Suprapubic skin (tissue), 4 donors: ENCODE results near the gene SMS. TPM values are rescaled to one million over a fixed set of nuclear protein-coding genes. Genes with fewer than 3 reads are reported as not detected.

Experiments used
- DNase-seq, 2 donors: peaks; one replicate each; pipeline ENCODE4 v3.0.0-alpha.2; 2019; ENCODE audit warnings: low spot score in 2 of 2
- H3K27ac ChIP-seq: fragments of 200-600 bp; sonication (generic); one replicate; pipeline ENCODE4 v1.5.1; 2019
- H3K27me3 ChIP-seq: fragments of 200-600 bp; sonication (generic); one replicate; pipeline ENCODE4 v1.5.1; 2019
- H3K36me3 ChIP-seq: fragments of 200-600 bp; sonication (generic); one replicate; pipeline ENCODE4 v1.5.1; 2019
- H3K4me1 ChIP-seq: fragments of 200-600 bp; sonication (generic); one replicate; pipeline ENCODE4 v1.5.1; 2019
- H3K4me3 ChIP-seq: fragments of 200-600 bp; sonication (generic); one replicate; pipeline ENCODE4 v1.5.1; 2019; ENCODE audit warnings: mild to moderate bottlenecking
- H3K9me3 ChIP-seq: fragments of 200-600 bp; sonication (generic); one replicate; pipeline ENCODE4 v1.5.1; 2019
- EP300 ChIP-seq: sonication (generic); formaldehyde crosslinking; IDR thresholded peaks from one replicate; pipeline ENCODE4 v1.6.1; 2017; ENCODE audit warnings: antibody characterized with exemption
- POLR2A ChIP-seq, 2 donors: fragments of 450-650 bp; IDR thresholded peaks; one replicate each; pipeline ENCODE4 v1.6.1; 2017; ENCODE audit warnings: antibody characterized with exemption in 2 of 2, mild to moderate bottlenecking in 2 of 2, moderate library complexity in 2 of 2
- POLR2AphosphoS5 ChIP-seq, 3 donors: sonication (generic); formaldehyde crosslinking; IDR thresholded peaks; one replicate each; pipeline ENCODE4 v1.6.1; 2017; ENCODE audit warnings: antibody characterized with exemption in 3 of 3
- WGBS: methylation state at CpG from one replicate; pipeline ENCODE4 v1.1.5; 2018; 5-methylcytosine and 5-hydroxymethylcytosine counted together
- total RNA-seq, 4 donors: library from RNA; depleted of rRNA; stranded (reverse); fragments of >200 nt; gene quantifications; one replicate each; pipeline ENCODE4 v1.1.0, GENCODE V29; 2016
- TF ChIP-seq, protein P1 (sequence below), 2 donors: fragments of 200-600 bp in 1 of 2; fragments of 450-650 bp in 1 of 2; sonication (generic) in 1 of 2; IDR thresholded peaks; one replicate each; pipeline ENCODE4 v1.5.1; 2016 to 2019; ENCODE audit warnings: antibody characterized with exemption in 2 of 2, mild to moderate bottlenecking in 1 of 2, moderate library complexity in 1 of 2

Gene SMS
- total RNA-seq, 4 donors from 2014 or later = 19.0 to 27.3 (median 26.3) TPM

DNA sequence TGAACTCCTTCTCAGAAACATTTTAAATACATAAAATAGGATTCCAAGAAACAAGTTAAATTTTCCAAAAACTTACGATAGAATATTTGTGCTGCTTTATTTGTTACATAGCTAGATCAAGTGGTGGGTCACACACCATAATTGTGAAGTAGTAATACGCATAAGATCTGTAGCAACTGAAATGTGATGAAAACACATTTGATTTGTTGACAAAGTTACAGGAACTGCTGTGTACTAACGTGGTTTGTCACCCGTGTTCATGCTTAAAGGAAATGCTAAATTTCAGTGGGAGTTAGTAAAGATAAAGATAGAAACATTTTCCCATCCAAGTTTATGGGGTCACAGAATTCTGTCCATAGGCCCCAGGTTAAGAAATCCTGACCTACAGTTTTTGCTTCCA is 57.5 kb downstream of the SMS start:
- no peaks in the 10 kb centered on the region for H3K4me1 ChIP-seq
- 77% methylated on average over 4 of the region's 4 CpGs for whole genome bisulfite sequencing
- H3K27me3 ChIP-seq = no peaks in the 10 kb centered on the region
- H3K4me3 ChIP-seq = no peak overlapping the region
- no peaks in the 10 kb centered on the region for H3K9me3 ChIP-seq
- TF ChIP-seq POLR2AphosphoS5 (IDR thresholded peaks at IDR 0.05) (no peak), POLR2A (IDR thresholded peaks at IDR 0.05) (no peak), EP300 (no peak)
- TF ChIP-seq, protein P1, sequence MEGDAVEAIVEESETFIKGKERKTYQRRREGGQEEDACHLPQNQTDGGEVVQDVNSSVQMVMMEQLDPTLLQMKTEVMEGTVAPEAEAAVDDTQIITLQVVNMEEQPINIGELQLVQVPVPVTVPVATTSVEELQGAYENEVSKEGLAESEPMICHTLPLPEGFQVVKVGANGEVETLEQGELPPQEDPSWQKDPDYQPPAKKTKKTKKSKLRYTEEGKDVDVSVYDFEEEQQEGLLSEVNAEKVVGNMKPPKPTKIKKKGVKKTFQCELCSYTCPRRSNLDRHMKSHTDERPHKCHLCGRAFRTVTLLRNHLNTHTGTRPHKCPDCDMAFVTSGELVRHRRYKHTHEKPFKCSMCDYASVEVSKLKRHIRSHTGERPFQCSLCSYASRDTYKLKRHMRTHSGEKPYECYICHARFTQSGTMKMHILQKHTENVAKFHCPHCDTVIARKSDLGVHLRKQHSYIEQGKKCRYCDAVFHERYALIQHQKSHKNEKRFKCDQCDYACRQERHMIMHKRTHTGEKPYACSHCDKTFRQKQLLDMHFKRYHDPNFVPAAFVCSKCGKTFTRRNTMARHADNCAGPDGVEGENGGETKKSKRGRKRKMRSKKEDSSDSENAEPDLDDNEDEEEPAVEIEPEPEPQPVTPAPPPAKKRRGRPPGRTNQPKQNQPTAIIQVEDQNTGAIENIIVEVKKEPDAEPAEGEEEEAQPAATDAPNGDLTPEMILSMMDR (IDR thresholded peaks at IDR 0.05) = no peak
- H3K27ac ChIP-seq = no peak overlapping the region
- DNase-seq = no peak
- no peaks in the 10 kb centered on the region for H3K36me3 ChIP-seq

DNA sequence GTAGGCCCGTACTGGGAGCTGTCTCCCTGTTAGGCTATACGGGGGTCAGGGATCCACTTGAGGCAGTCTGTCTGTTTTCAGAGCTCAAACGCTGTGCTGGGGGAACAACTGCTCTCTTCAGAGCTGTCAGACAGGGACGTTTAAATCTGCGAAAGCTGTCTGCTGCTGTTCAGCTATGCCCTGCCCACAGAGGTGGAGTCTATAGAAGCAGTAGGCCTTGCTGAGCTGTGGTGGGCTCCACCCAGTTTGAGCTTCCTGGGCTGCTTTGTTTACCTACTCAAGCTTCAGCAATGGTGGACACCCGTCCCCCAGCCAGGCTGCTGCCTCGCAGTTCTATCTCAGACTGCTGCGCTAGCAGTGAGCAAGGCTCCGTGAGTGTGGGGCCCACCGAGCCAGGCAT is 64.4 kb downstream of the SMS start:
- H3K36me3 ChIP-seq = no peaks in the 10 kb centered on the region
- no peaks in the 10 kb centered on the region for H3K27me3 ChIP-seq
- H3K4me3 ChIP-seq = no peak overlapping the region
- no peak for DNase-seq
- TF ChIP-seq, protein P1 (IDR thresholded peaks at IDR 0.05) = no peak
- TF ChIP-seq POLR2AphosphoS5 (IDR thresholded peaks at IDR 0.05) (no peak), POLR2A (IDR thresholded peaks at IDR 0.05) (no peak), EP300 (no peak)
- 91% methylated on average over 10 of the region's 10 CpGs for WGBS
- no peaks in the 10 kb centered on the region for H3K9me3 ChIP-seq
- H3K27ac ChIP-seq = no peak overlapping the region
- H3K4me1 ChIP-seq = no peaks in the 10 kb centered on the region

GRCh38 chrX:22012051-22012450 is 71.5 kb downstream of the SMS start:
- H3K36me3 ChIP-seq = no peaks in the 10 kb centered on the region
- no peak overlapping the region for H3K27ac ChIP-seq
- H3K4me1 ChIP-seq = no peaks in the 10 kb centered on the region
- 52% methylated on average over 5 of the region's 5 CpGs for WGBS
- TF ChIP-seq, protein P1 (IDR thresholded peaks at IDR 0.05) = no peak
- TF ChIP-seq EP300 = no peak
- no peak for TF ChIP-seq POLR2A (IDR thresholded peaks at IDR 0.05)
- no peak for TF ChIP-seq POLR2AphosphoS5 (IDR thresholded peaks at IDR 0.05)
- no peak for DNase-seq
- no peaks in the 10 kb centered on the region for H3K9me3 ChIP-seq
- no peak overlapping the region for H3K4me3 ChIP-seq
- no peaks in the 10 kb centered on the region for H3K27me3 ChIP-seq

DNA sequence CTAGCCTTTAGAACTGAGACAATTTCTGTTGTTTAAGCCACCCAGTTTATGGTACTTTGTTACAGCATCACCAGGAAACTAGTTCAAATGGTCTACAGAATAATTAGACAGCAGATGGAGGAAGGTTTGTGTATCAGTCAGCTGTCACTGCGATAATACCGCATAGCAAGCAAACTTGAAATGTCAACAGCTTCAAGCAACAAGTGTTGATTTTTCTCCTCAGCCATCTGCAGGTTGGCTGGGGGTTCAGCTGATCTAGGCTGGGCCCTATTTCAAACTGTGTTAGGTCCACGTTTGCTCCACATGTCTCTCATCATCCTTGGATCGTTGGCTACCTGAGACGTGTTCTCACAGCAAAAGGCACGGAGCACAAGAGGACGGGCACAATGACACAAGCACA is 72.4 kb downstream of the SMS start:
- Histone ChIP-seq H3K27me3 (no peaks in the 10 kb centered on the region), H3K4me1 (no peaks in the 10 kb centered on the region), H3K27ac (no peak overlapping the region), H3K9me3 (no peaks in the 10 kb centered on the region), H3K4me3 (no peak overlapping the region), H3K36me3 (no peaks in the 10 kb centered on the region)
- TF ChIP-seq POLR2AphosphoS5 (IDR thresholded peaks at IDR 0.05) (no peak), EP300 (no peak)
- TF ChIP-seq, protein P1 (IDR thresholded peaks at IDR 0.05) = no peak
- WGBS = 86% methylated on average over 7 of the region's 7 CpGs
- no peak for DNase-seq

DNA sequence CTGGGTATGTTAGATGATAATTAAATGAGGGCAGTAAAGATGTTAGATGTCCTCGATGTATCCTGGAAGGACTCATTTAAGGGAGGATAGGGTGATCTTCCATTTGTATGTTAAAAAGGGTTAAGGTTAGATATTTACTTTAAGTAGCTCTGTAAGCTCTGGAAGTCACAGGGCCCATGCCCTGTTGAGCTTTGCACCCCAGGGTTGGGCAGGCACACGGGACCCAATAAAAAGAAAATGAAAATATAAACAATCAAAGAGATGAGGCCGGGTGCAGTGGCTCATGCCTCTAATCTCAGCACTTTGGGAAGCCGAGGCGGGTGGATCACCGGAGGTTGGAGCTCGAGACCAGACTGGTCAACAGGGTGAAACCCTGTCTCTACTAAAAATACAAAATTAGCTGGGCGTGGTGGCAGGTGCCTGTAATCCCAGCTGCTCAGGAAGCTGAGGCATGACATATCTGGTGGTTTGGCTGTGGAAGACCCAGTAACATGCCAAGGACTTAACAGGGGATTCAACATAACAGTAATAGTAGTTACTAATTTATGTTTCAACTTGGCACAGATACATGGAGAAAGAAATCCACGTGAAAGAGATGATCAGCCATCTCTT is 74.7 kb downstream of the SMS start:
- H3K36me3 ChIP-seq = no peaks in the 10 kb centered on the region
- H3K27me3 ChIP-seq = no peaks in the 10 kb centered on the region
- TF ChIP-seq POLR2AphosphoS5 (IDR thresholded peaks at IDR 0.05) (no peak), EP300 (no peak), POLR2A (IDR thresholded peaks at IDR 0.05) (no peak)
- TF ChIP-seq, protein P1 (IDR thresholded peaks at IDR 0.05) = no peak
- no peak overlapping the region for H3K27ac ChIP-seq
- 82% methylated on average over 9 of the region's 9 CpGs for WGBS
- H3K4me1 ChIP-seq = no peaks in the 10 kb centered on the region
- H3K9me3 ChIP-seq = no peaks in the 10 kb centered on the region
- DNase-seq = no peak
- no peak overlapping the region for H3K4me3 ChIP-seq
